Activated CD8-positive, alpha-beta memory T cell treated with anti-CD3 and anti-CD28 coated beads, Interleukin-2, amount 10 ng/mL, durations not matched to agents 7 days and 5 days (primary cell): ENCODE data around the gene AIG1. TPM values are rescaled to one million over a fixed set of nuclear protein-coding genes. Genes with fewer than 3 reads are reported as not detected.

Experiments used
- ATAC-seq: fragments of 150-1000 bp; cut with Tn5 transposase; one replicate; pipeline ENCODE4 v1.10.0; 2021; ENCODE audit warnings: moderate library complexity
- CTCF ChIA-PET: fragments of 350-600 bp; sonication (Branson Sonifier 250); formaldehyde crosslinking; loops from one replicate; lab custom pipeline; 2021; ENCODE audit warnings: antibody characterized with exemption; lab: Charles Lee
- DNase-seq: peaks from one replicate; pipeline ENCODE4 v3.0.0-alpha.2; 2020
- H3K27ac Mint-ChIP-seq: one replicate; pipeline ENCODE4 v1.8.0; 2021; ENCODE audit warnings: mild to moderate bottlenecking, mixed read lengths
- H3K27me3 Mint-ChIP-seq: one replicate; pipeline ENCODE4 v1.8.0; 2021; ENCODE audit warnings: mixed read lengths
- H3K36me3 Mint-ChIP-seq: one replicate; pipeline ENCODE4 v1.8.0; 2021; ENCODE audit warnings: mild to moderate bottlenecking, mixed read lengths
- H3K4me1 Mint-ChIP-seq: one replicate; pipeline ENCODE4 v1.8.0; 2021; ENCODE audit warnings: mixed read lengths
- H3K4me3 Mint-ChIP-seq: one replicate; pipeline ENCODE4 v1.8.0; 2021; ENCODE audit warnings: mild to moderate bottlenecking, moderate library complexity, mixed read lengths
- H3K9me3 Mint-ChIP-seq: one replicate; pipeline ENCODE4 v1.8.0; 2022; ENCODE audit warnings: low read depth, mixed read lengths
- total RNA-seq, 2 experiments: library from RNA; stranded (reverse); gene quantifications; one replicate each; pipeline ENCODE4 v1.2.3, GENCODE V29; 2021

Gene AIG1
- total RNA-seq, 2 experiments from 2014 or later, result 8.8 to 9.2 TPM

GRCh38 chr6:143110572-143110971, 49.9 kb downstream of the AIG1 start:
- Mint-ChIP-seq H3K27ac (no peak overlapping the region), H3K36me3 (no peaks in the 10 kb centered on the region), H3K9me3 (no peaks in the 10 kb centered on the region), H3K4me3 (no peak overlapping the region), H3K27me3 (no peaks in the 10 kb centered on the region), H3K4me1 (no peaks in the 10 kb centered on the region)
- CTCF ChIA-PET, result no interaction called here
- ATAC-seq (no peak), DNase-seq (no peak)

- no peaks in the 10 kb centered on the region for H3K36me3 Mint-ChIP-seq
- no peaks in the 10 kb centered on the region for H3K4me1 Mint-ChIP-seq
- CTCF ChIA-PET, result no interaction called here
- DNase-seq, result no peak
- no peak overlapping the region for H3K4me3 Mint-ChIP-seq
- no peaks in the 10 kb centered on the region for H3K9me3 Mint-ChIP-seq
- no peak for ATAC-seq
- H3K27me3 Mint-ChIP-seq, result no peaks in the 10 kb centered on the region
- no peak overlapping the region for H3K27ac Mint-ChIP-seq
These were observed 50.3 kb downstream of the AIG1 start for GRCh38 chr6:143110996-143111395.

GRCh38 chr6:143111443-143111842, 50.8 kb downstream of the AIG1 start:
- ATAC-seq (no peak), DNase-seq (no peak)
- Mint-ChIP-seq H3K4me1 (no peaks in the 10 kb centered on the region), H3K4me3 (no peak overlapping the region), H3K9me3 (no peaks in the 10 kb centered on the region), H3K27me3 (no peaks in the 10 kb centered on the region), H3K27ac (no peak overlapping the region), H3K36me3 (no peaks in the 10 kb centered on the region)
- CTCF ChIA-PET, result no interaction called here

GRCh38 chr6:143112084-143112768, 51.5 kb downstream of the AIG1 start:
- CTCF ChIA-PET, result no interaction called here
- Mint-ChIP-seq H3K4me1 (no peaks in the 10 kb centered on the region), H3K4me3 (no peak overlapping the region), H3K9me3 (no peaks in the 10 kb centered on the region), H3K27me3 (no peaks in the 10 kb centered on the region), H3K36me3 (no peaks in the 10 kb centered on the region), H3K27ac (no peak overlapping the region)
- no peak for ATAC-seq
- no peak for DNase-seq

DNA sequence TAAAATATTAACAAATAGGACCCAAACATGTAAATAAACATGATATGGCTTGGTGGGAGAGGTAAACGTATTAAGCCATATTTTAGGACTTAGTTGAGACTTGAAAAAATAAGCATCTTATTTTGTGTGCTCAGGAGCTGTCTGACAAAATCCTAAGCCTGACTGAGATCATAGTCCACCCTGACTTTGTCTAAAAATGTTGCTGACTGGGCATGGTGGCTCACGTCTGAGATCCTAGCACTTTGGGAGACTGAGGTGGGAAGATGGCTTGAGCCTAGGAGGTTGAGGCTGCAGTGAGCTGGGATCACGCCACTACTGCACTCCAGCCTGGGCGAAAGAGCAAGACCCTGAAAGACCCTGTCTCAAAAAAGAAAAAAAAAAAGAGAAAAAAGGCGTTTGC, 52.1 kb downstream of the AIG1 start:
- Mint-ChIP-seq H3K27me3 (no peaks in the 10 kb centered on the region), H3K27ac (no peak overlapping the region), H3K36me3 (no peaks in the 10 kb centered on the region), H3K4me1 (no peaks in the 10 kb centered on the region), H3K4me3 (no peak overlapping the region), H3K9me3 (no peaks in the 10 kb centered on the region)
- DNase-seq, result no peak
- ATAC-seq, result no peak
- CTCF ChIA-PET, result no interaction called here

- DNase-seq (no peak), ATAC-seq (no peak)
- Mint-ChIP-seq H3K27ac (no peak overlapping the region), H3K9me3 (no peaks in the 10 kb centered on the region), H3K4me1 (no peaks in the 10 kb centered on the region), H3K27me3 (no peaks in the 10 kb centered on the region), H3K36me3 (peaks cover 3% of the 10 kb centered on the region), H3K4me3 (no peak overlapping the region)
- CTCF ChIA-PET, result no interaction called here
These were observed 55.0 kb downstream of the AIG1 start for GRCh38 chr6:143115728-143116127.

- H3K4me1 Mint-ChIP-seq, result no peaks in the 10 kb centered on the region
- H3K4me3 Mint-ChIP-seq, result no peak overlapping the region
- CTCF ChIA-PET, result no interaction called here
- no peak for ATAC-seq
- no peak overlapping the region for H3K27ac Mint-ChIP-seq
- no peak for DNase-seq
- H3K9me3 Mint-ChIP-seq, result peaks cover 5% of the 10 kb centered on the region
- peaks cover 7% of the 10 kb centered on the region for H3K36me3 Mint-ChIP-seq
- no peaks in the 10 kb centered on the region for H3K27me3 Mint-ChIP-seq
These were observed 56.4 kb downstream of the AIG1 start for GRCh38 chr6:143117108-143117507.

- H3K27me3 Mint-ChIP-seq, result no peaks in the 10 kb centered on the region
- DNase-seq (no peak), ATAC-seq (no peak)
- CTCF ChIA-PET, result no interaction called here
- no peak overlapping the region for H3K4me3 Mint-ChIP-seq
- no peaks in the 10 kb centered on the region for H3K4me1 Mint-ChIP-seq
- H3K27ac Mint-ChIP-seq, result no peak overlapping the region
- peaks cover 7% of the 10 kb centered on the region for H3K36me3 Mint-ChIP-seq
- H3K9me3 Mint-ChIP-seq, result peaks cover 5% of the 10 kb centered on the region
These were observed 58.6 kb downstream of the AIG1 start for GRCh38 chr6:143119260-143119659.

DNA sequence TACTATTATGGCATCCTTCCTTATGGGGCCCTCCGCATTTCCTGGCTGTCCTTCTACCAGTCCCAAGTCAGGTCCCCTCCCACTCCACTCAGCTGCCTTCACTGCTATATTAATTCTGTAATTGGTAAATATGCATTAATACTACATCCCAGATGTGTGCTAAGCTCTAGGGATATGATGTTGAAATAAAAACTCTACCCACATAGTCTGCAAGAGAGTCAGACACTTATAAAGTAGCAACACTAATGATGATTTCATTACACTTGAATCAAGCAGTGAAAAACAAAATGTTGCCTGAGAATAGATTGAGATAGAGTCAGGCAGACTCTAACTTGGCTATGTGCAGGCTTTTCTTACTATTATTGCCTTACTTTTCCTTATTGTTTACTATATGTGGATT, 62.4 kb downstream of the AIG1 start:
- no peak overlapping the region for H3K4me3 Mint-ChIP-seq
- no peaks in the 10 kb centered on the region for H3K27me3 Mint-ChIP-seq
- H3K27ac Mint-ChIP-seq, result no peak overlapping the region
- H3K9me3 Mint-ChIP-seq, result peaks cover 5% of the 10 kb centered on the region
- CTCF ChIA-PET, result no interaction called here
- no peak for DNase-seq
- peaks cover 7% of the 10 kb centered on the region for H3K36me3 Mint-ChIP-seq
- ATAC-seq, result no peak
- peaks cover 9% of the 10 kb centered on the region for H3K4me1 Mint-ChIP-seq

GRCh38 chr6:143123941-143124340, 63.3 kb downstream of the AIG1 start:
- H3K4me1 Mint-ChIP-seq, result peaks cover 9% of the 10 kb centered on the region
- ATAC-seq, result no peak
- H3K27ac Mint-ChIP-seq, result no peak overlapping the region
- H3K4me3 Mint-ChIP-seq, result no peak overlapping the region
- DNase-seq, result no peak
- CTCF ChIA-PET, result no interaction called here
- peaks cover 9% of the 10 kb centered on the region for H3K36me3 Mint-ChIP-seq
- peaks cover 5% of the 10 kb centered on the region for H3K9me3 Mint-ChIP-seq
- no peaks in the 10 kb centered on the region for H3K27me3 Mint-ChIP-seq

- DNase-seq (no peak), ATAC-seq (no peak)
- Mint-ChIP-seq H3K9me3 (peaks cover 7% of the 10 kb centered on the region), H3K4me1 (peaks cover 9% of the 10 kb centered on the region), H3K27me3 (no peaks in the 10 kb centered on the region), H3K27ac (no peak overlapping the region), H3K4me3 (no peak overlapping the region), H3K36me3 (peaks cover 9% of the 10 kb centered on the region)
- CTCF ChIA-PET, result no interaction called here
These were observed 64.8 kb downstream of the AIG1 start for GRCh38 chr6:143125455-143125854.

DNA sequence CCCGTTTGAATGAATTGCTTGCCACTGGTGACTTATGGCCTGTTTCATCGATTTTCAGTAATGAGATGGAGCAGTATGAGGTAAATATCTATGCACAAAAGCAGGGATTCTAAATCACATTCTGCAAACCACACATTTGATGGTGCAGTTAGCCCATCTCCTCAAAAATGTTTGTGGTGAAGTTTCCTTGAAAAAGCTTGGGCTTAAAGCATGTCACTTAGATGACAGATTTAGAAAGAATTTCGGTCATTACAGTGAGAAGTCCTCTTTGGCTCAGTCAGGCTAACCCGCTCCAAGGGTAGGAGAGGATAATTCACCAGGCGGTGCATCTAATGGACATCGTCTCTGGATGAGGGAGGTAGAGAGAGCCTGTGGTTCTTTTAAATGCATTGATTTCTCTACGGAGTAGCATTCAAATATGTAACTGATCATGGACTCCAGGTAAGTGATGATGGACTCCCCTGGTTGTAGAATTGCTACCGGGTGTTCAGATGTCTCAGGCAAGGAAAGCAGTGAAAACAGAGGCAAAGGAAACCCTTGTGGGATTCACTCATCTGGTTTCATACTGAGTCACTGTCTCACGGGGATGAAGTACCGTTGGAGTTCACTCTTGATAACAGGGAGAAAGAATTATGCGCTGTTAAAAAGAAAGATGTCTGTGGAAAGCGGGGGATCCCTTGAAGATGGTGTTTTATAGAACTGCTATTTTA, 65.3 kb downstream of the AIG1 start:
- H3K9me3 Mint-ChIP-seq, result peaks cover 10% of the 10 kb centered on the region
- no peak overlapping the region for H3K4me3 Mint-ChIP-seq
- CTCF ChIA-PET, result no interaction called here
- H3K4me1 Mint-ChIP-seq, result peaks cover 9% of the 10 kb centered on the region
- no peaks in the 10 kb centered on the region for H3K27me3 Mint-ChIP-seq
- peaks cover 10% of the 10 kb centered on the region for H3K36me3 Mint-ChIP-seq
- H3K27ac Mint-ChIP-seq, result no peak overlapping the region
- ATAC-seq (no peak), DNase-seq (no peak)

DNA sequence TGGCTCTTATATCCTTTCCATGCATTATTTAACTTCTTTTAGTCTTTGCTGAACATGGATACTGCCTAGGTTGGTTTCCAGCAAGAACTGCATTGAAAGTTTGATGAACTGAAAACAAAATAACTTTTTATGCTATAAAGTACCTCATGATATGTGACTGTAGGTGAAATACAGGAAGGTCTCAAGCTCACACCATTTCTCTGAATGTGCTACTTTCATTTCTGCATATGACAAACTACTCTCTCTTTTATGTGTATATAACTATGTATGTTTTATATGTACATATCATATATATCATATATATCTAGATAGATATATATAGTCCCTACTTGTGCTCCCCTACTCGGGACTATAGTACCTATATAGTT, 65.9 kb downstream of the AIG1 start:
- no peak overlapping the region for H3K4me3 Mint-ChIP-seq
- no peak for ATAC-seq
- CTCF ChIA-PET, result no interaction called here
- H3K4me1 Mint-ChIP-seq, result peaks cover 9% of the 10 kb centered on the region
- DNase-seq, result no peak
- H3K9me3 Mint-ChIP-seq, result peaks cover 8% of the 10 kb centered on the region
- no peak overlapping the region for H3K27ac Mint-ChIP-seq
- H3K36me3 Mint-ChIP-seq, result peaks cover 10% of the 10 kb centered on the region
- no peaks in the 10 kb centered on the region for H3K27me3 Mint-ChIP-seq

GRCh38 chr6:143127941-143128680, 67.4 kb downstream of the AIG1 start:
- ATAC-seq (no peak), DNase-seq (no peak)
- Mint-ChIP-seq H3K4me1 (peaks cover 9% of the 10 kb centered on the region), H3K36me3 (peaks cover 10% of the 10 kb centered on the region), H3K27me3 (no peaks in the 10 kb centered on the region), H3K9me3 (peaks cover 8% of the 10 kb centered on the region), H3K27ac (no peak overlapping the region), H3K4me3 (no peak overlapping the region)
- CTCF ChIA-PET, result no interaction called here
